OCI-LY1 (cell line): Measurements from ENCODE around the gene ITGB3BP.

Source experiments
- EZH2 ChIP-seq: fragments of 200-600 bp; sonication (generic), shearing (Covaris generic); IDR thresholded peaks from 2 replicates; pipeline ENCODE4 v1.8.0; 2017; ENCODE audit warnings: borderline replicate concordance, mixed run types, mild to moderate bottlenecking, antibody characterized with exemption, low read length, moderate library complexity, mixed read lengths
- TF ChIP-seq, protein P1 (sequence below): fragments of 200-600 bp; sonication (generic), shearing (Covaris generic); IDR thresholded peaks from 2 replicates; pipeline ENCODE4 v1.5.1; 2017; ENCODE audit warnings: mild to moderate bottlenecking, antibody characterized with exemption, low read length, moderate library complexity, mixed read lengths

DNA sequence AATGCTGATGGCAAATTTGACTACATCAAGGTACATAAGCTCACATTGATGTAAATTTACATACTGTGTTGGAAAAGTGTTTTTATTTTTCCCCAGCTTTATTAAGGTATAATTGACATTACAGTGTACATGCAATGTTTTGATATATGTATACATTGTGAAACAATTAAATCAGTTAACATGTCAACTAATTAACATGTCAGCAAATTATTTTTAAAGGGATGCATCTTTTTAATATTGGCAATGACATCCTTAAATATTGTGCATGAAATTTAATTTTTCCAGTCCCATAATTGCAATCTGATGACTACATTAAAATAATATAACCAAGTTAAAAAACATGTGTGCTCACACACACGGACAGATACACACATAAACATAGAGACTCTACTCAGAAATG is 9.7 kb upstream of the ITGB3BP start:
- TF ChIP-seq, protein P1, sequence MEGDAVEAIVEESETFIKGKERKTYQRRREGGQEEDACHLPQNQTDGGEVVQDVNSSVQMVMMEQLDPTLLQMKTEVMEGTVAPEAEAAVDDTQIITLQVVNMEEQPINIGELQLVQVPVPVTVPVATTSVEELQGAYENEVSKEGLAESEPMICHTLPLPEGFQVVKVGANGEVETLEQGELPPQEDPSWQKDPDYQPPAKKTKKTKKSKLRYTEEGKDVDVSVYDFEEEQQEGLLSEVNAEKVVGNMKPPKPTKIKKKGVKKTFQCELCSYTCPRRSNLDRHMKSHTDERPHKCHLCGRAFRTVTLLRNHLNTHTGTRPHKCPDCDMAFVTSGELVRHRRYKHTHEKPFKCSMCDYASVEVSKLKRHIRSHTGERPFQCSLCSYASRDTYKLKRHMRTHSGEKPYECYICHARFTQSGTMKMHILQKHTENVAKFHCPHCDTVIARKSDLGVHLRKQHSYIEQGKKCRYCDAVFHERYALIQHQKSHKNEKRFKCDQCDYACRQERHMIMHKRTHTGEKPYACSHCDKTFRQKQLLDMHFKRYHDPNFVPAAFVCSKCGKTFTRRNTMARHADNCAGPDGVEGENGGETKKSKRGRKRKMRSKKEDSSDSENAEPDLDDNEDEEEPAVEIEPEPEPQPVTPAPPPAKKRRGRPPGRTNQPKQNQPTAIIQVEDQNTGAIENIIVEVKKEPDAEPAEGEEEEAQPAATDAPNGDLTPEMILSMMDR = no peak
- TF ChIP-seq EZH2 = no peak
